Cerebellar cortex (tissue), 1 donor: ENCODE measurements around the gene ZFYVE28.

Source experiments
- DNase-seq: peaks from one replicate; pipeline ENCODE4 v3.0.0-alpha.2; 2015; ENCODE audit warnings: low spot score

The ZFYVE28 gene

DNA sequence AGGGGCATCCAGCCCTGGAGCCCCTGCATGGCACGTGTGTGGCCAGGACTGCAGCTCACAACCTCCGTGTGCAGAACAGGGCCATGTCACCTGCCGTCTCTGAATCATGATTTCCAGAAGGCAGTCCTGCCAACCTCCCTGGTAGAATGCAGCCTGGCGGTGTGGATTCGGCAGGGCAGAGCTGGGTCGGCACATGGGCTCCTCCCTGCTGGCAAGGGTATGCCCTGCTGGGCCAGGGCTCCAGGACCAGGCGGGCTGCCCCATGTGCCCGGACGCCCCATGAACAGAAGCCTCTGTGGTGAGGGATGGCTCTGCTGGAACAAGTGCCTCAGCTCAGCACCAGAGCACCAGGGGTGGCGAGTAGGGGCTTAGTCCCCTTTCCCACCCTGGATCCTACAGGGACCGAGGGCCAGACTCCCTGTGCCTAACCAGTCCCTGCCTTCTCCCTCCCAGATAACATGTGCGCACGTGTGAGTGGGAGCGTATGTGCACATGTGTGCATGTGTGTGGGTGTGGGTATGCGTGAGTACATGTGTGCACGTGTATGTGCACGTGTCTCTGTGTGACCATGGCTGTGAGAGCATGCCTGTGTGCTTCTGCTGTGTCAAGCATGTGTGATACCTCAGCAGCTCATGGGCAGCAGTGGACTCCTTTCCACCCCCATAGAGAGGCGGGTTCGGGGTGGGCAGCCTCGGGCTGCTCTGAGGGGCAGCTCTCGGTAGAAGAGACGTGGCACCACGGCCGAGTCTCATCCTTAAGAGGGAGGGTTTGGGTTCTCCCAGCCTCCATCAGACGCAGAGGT, 146.2 kb downstream of the ZFYVE28 start:
- peak; percentile 74 for DNase-seq

DNA sequence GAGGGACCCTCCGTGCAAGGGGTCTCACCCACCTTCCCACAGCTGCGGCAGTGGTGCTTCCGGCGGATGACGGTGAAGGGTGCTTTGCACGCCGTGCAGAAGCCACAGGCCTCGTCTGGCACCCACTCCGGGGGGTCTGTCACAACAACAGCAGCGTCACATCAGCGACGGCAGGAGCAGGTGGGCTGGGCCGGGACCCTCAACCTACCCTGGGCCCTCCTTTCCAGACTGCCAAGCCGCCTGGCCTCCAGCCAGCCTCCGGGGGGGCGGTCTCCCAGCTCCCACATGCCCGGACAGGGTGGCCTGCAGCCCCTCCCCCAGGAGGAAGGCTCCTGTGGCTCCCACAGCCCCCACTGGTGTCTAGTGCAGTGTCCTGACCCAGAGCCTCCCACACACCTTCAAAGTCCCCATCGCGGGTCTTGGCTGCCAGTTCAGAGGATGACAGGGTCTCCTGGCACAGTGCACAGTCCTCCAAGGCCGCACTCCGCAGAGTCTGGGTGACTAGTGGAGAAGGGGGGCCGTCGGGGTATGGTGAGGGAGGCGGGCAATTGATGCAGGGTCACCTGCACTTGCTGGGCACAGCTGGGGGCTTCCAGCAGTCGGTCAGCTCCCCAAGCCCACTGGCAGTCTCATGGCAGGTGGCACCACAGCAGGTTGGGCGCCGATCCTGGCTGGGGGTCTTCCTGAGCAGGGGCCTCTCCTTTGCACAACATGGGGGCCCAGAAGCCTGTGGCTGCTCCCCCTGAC, 147.0 kb downstream of the ZFYVE28 start:
- no peak for DNase-seq

GRCh38 chr4:2270341-2271165, 147.9 kb downstream of the ZFYVE28 start:
- no peak for DNase-seq

GRCh38 chr4:2269618-2270163, 148.8 kb downstream of the ZFYVE28 start:
- DNase-seq, result no peak

GRCh38 chr4:2269206-2269531, 149.3 kb downstream of the ZFYVE28 start:
- DNase-seq, result no peak

DNA sequence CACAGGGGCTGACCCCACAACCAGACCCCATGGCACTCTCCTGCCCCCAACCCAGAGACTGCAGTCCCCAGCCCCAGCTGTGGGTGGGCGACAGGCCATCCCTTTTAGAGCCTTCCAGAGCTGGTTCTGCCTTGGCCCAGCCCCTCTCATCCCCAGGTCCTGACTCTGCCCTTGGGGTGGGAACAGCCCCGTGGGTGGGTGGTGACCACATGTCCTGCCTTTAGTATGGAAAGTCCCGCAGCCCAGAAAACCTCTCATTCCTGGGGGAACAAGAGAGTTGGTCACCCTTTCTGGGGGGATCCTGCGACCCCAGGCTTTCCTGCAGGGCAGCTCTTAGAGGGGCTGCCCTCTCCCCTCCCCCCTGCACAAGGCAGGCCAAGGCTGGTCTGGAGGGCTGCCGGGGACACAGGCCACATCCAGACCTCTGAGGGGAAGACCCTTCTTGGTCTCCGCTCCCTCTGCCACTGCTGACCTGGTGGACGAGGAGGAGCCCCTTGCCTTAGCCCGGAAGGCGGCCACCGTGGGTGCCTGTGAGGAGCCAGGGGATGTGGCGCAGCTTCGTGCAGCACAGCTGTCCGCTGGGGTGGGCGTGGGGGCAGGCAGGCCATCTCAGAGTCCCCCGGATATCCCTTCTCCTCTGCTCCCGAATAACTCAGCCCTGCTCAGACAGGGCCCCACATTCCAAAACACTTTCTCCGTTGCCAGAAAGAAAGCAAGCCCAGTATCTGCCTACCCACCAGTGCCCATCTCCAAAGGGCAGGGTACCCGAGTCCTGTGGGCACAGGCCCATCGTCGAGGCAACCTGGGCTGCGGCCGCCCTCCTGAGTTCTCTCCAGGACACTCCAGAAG, 149.9 kb downstream of the ZFYVE28 start:
- DNase-seq, result no peak

DNA sequence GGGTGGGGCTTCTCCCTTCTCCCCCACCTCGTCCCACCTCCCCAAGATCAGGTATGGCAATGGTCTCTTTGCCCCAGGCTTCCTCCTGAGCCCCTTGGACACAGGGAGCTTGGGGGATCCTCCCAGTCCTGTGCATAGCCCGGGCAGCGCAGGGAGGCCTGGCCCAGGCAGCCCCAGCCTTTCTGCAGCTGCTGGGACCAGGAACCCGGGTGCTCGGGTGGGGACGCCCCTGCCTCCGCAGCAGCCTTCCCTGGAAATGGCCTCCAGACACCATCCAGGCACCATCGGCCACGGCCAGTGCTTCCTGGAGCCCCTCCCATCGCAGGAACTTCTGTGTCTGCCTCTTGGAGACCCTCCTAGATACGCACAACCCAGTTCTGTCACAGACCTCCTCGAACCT, 150.6 kb downstream of the ZFYVE28 start:
- no peak for DNase-seq

GRCh38 chr4:2267320-2267811, 151.1 kb downstream of the ZFYVE28 start:
- DNase-seq, result no peak

DNA sequence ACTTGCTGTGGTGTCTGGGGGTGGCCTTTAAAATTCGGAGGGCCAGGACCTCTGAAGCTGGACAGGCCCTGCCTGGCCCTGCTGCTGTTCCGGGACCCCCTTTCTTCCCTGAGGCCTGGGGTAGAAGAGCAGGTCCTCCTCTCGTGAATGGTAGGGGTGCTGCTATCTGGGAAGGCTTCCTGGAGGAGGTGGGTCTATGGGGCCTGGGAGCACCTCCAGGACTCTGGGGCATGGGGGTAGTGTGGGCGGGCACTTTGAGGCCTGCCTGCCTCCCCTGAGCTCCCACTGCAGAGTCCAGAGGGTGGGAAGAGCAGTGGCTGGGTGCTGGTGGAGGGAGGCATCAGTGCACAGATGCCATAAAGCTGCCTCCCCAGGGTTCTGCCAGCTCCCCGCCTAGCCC, 151.6 kb downstream of the ZFYVE28 start:
- no peak for DNase-seq

- DNase-seq, result peak; percentile 80
Observed at GRCh38 chr4:2266181-2266580, 152.3 kb downstream of the ZFYVE28 start.

DNA sequence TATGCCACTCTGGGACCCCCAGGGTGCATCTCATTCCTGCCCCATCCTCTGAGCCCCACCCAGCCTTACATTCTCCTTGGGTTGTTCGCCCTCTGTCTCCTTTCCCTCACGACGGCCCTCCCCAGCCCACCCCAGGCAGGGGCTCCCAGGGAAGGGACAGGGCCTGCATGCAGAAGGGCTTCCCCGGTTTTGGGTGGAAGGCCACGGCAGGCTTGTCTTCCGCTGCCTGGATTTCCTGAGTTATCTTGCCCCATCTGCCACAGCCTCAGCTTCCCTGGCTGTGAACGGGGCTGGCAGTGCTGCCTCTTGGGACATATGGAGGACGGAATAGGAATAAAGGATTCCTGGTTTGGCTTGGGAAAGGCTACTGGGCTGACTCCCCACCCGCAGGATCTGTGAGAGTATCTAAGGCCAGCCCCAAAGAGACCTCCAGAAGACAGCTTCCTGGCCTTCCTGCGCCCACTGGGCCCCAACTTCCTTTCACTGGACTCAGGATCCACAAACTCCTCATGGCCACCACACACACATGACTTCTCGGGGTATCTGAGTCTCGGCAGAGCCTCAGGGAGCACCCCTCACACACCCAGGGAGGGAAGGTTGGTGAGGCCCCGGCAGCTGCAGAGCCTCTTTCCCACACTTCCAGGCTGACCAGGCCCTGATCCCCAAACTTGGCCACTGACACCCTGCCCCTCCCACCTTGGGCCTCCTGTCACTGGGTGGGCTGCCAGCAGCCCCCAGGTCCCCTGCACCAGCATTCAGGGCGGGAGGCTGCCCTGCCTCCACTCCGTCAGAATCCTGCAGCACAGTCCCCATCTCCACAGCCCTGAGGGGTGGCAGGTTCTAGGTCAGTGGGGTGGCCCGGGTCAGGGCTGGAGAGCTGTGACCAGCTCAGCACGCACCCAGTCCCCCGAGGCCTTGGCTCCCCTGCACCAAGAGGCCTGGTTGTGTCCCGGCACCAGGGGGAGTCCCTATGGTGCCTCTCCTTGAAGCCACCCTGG, 153.0 kb downstream of the ZFYVE28 start:
- no peak for DNase-seq

DNA sequence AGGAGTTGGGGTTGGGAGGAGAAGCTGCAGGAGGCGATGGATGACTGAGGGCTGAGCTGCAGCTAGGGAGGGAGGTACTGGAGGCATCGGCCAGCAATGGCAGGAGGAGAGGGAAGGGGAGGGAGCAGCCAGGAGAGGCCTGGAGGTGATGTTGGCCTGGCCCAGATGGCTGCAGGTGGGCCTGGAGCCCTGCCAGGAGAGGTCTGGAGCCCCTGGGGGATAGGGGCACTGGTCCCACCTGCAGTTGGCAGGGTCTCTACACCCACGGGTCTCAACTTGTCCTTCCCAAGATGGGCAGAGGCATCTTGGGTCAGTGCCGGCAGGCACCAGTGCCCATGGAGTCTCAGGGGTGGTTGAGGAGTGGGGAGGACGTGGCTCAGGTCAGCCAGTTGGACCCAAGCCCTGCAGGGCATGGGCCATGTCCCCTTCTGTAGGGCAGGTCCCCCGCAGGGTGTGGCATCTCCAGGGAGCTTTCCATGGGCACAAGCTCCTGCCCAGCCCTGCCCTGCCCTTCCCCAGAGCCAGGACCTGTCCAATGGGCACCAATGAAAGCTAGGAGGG, 153.9 kb downstream of the ZFYVE28 start:
- DNase-seq, result no peak

DNA sequence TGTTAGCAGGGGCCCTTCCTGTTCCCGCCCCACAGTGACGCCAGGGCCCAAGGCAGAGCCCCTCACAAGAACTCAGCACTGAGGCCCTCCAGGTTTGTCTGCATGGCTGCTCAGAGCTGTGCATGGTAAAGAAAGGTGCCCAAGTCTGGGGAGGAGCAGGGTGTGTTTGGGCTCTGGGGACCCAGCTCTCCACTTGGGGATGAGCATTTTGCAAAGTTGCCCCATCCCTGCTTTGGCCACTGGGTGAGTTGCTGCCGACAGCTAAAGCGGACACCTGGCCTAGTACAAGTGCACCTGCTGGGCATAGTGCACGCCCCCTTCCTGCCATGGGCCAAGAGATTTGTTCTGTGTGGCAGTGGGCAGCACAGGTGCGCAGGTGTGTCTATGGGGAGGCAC, 154.5 kb downstream of the ZFYVE28 start:
- DNase-seq, result no peak

DNA sequence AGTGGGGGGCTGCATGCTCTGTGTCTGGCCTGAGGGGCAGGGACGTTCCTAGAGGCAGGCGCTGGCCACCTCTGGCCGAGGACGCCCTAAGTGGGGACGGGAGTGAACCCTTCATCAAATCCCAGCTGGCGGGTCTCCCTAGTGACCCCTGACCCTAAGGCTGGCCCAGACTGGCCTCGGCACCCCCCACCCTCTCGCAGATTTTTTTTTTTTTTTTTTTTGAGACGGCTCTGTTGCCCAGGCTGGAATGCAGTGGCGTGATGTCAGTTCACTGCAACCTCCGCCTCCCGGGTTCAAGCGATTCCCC, 155.5 kb downstream of the ZFYVE28 start:
- DNase-seq, result no peak

DNA sequence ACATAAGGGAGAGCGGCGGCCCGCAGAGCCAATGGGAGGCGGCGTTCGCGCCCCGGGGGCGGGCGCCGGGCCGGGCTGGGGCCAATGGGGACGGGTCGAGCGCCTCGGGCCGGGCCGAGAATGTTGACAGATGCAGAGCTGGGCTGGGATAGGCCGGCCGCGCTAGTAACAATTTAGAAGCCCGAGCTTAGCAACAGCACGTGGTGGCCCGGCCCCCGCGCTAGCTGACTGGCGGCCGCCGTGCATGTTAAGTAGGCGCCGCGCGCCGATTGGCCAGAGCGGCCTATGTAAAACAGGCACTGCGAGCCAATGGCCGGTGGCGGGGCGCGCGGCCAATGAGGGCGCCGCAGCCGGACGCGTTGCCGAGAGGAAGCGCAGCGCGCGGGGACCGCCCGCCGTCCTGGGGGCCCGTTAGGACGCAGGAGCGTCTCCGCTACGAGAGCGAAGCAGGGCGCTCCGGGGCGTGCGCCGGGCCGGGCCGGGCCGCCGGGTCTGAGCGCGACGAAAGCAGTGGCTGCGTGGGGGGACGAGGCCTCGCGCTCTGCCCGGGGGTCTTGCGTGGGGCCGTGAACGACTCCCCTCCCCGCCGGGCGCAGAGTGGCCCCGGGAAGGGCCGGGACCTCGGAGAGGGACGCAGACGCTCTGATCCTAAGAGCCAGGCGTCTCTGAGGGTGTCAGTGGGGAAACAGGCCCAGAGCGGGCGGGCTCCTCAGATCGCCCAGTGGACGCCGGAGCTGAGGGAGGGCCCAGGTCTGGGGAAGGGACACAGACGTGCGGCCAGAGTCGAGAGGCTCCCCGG, 156.1 kb downstream of the ZFYVE28 start:
- DNase-seq, result peak; percentile 100

DNA sequence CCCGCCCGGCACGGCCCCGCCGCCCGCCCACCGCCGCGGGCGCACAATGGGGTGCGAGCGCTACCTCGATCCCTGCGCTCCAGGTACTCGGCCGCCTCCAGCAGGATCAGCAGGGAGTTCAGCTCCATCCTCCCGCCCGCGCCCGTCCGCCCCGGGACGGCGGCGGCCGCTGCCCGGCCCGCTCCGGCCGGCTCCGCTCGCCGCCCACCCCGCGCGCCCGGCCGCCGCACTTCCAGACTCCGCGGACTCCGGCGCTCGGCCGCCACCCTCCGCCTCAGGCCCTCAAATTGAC, 156.6 kb downstream of the ZFYVE28 start, which contains the start of gene MXD4:
Gene MXD4, minus strand, starts transcription at position 257 of the 292 bp plus-strand sequence. Its CDS starts 129 bp downstream, at position 128.
- no peak for DNase-seq

- DNase-seq, result no peak
Observed at GRCh38 chr4:2261110-2261852, 157.2 kb downstream of the ZFYVE28 start.

GRCh38 chr4:2260344-2261109, 157.9 kb downstream of the ZFYVE28 start:
- no peak for DNase-seq
